H1 (cell line): ENCODE measurements around the gene VASP. TPM values are rescaled to one million over a fixed set of nuclear protein-coding genes. Genes with fewer than 3 reads are reported as not detected.
A peak's percentile ranks its signal among the peaks of the same experiment; 100 is the strongest.

Experiments
- CTCF ChIA-PET: fragments of 300-600 bp; sonication (Branson Sonifier 250); formaldehyde crosslinking; loops from one replicate; lab custom pipeline; 2021; ENCODE audit not compliant: partially characterized antibody; lab: Charles Lee
- POLR2A ChIA-PET: fragments of 300-600 bp; sonication (Branson Sonifier 250); formaldehyde crosslinking; loops from one replicate; lab custom pipeline; 2021; ENCODE audit warnings: inconsistent platforms; ENCODE audit not compliant: partially characterized antibody; lab: Charles Lee
- DNase-seq, 2 experiments: peaks; one replicate each; pipeline versions ENCODE4 v3.0.0 to v3.0.0-alpha.2; 2010 to 2022; ENCODE audit warnings: low spot score in 2 of 2, low read depth in 1 of 2, mixed read lengths in 1 of 2
- FAIRE-seq: peaks from 2 replicates; lab custom pipeline; 2011; peaks lifted over from hg19 to GRCh38; lab: Jason Lieb, UNC
- H2AFZ ChIP-seq: 2 replicates; pipeline ENCODE4 v1.8.1; 2012; ENCODE audit warnings: low read length, inconsistent platforms
- H2AK5ac ChIP-seq: 2 replicates; pipeline ENCODE4 v1.6.1; 2013; ENCODE audit warnings: low read depth, low read length
- H2BK120ac ChIP-seq: replicated peaks from 2 replicates; pipeline ENCODE3; 2013; ENCODE audit warnings: low read depth, low read length, inconsistent platforms
- H2BK12ac ChIP-seq: 2 replicates; pipeline ENCODE4 v1.6.1; 2013; ENCODE audit warnings: low read depth, low read length
- H2BK15ac ChIP-seq: 2 replicates; pipeline ENCODE4 v1.6.1; 2013; ENCODE audit warnings: low read length
- H2BK20ac ChIP-seq: 2 replicates; pipeline ENCODE4 v1.6.1; 2013; ENCODE audit warnings: low read length
- H2BK5ac ChIP-seq: 2 replicates; pipeline ENCODE4 v1.6.1; 2013; ENCODE audit warnings: low read depth, low read length
- H3K14ac ChIP-seq: 2 replicates; pipeline ENCODE4 v1.6.1; 2013; ENCODE audit warnings: inconsistent platforms; ENCODE audit not compliant: insufficient read length
- H3K18ac ChIP-seq: 2 replicates; pipeline ENCODE4 v1.6.1; 2013; ENCODE audit warnings: low read length; ENCODE audit errors: extremely low read depth
- H3K23ac ChIP-seq: 2 replicates; pipeline ENCODE4 v1.6.1; 2013; ENCODE audit warnings: inconsistent platforms; ENCODE audit not compliant: insufficient read length
- H3K23me2 ChIP-seq: 2 replicates; pipeline ENCODE4 v1.6.1; 2013; ENCODE audit warnings: low read depth, low read length
- H3K27ac ChIP-seq: 2 replicates; pipeline ENCODE4 v1.6.1; 2011; ENCODE audit warnings: low read depth, low read length, inconsistent platforms
- H3K27me3 ChIP-seq, 4 experiments: replicated peaks in 1 of 4; 1 replicate in 1 of 4; 2 replicates in 3 of 4; pipeline versions ENCODE4 v1.6.1 to v1.8.1; 2011 to 2013; ENCODE audit warnings: low read length in 3 of 4, mild to moderate bottlenecking in 3 of 4, inconsistent platforms in 2 of 4, mixed read lengths in 2 of 4, moderate library complexity in 1 of 4; ENCODE audit not compliant: control insufficient read depth in 3 of 4, insufficient read depth in 3 of 4; ENCODE audit errors: extremely low read depth in 1 of 4
- H3K36me3 ChIP-seq, 4 experiments: 2 replicates each; pipeline versions ENCODE4 v1.6.1 to v1.8.1; 2011 to 2013; ENCODE audit warnings: mild to moderate bottlenecking in 4 of 4, low read length in 3 of 4, moderate library complexity in 2 of 4, control low read depth in 1 of 4, inconsistent platforms in 1 of 4; ENCODE audit not compliant: insufficient read depth in 4 of 4, control insufficient read depth in 2 of 4
- H3K4ac ChIP-seq: replicated peaks from 2 replicates; pipeline ENCODE3; 2013; ENCODE audit warnings: low read length, low read depth, mixed read lengths, inconsistent platforms; ENCODE audit not compliant: insufficient read length
- H3K4me1 ChIP-seq, 4 experiments: replicated peaks in 1 of 4; 1 replicate in 1 of 4; 2 replicates in 3 of 4; pipeline versions ENCODE4 v1.6.1 to v1.8.1; 2011 to 2013; ENCODE audit warnings: low read length in 3 of 4, inconsistent platforms in 2 of 4, mixed read lengths in 1 of 4; ENCODE audit not compliant: insufficient read depth in 4 of 4, control insufficient read depth in 3 of 4
- H3K4me2 ChIP-seq, 2 experiments: 2 replicates each; pipeline versions ENCODE4 v1.6.1 to v1.8.1; 2011 to 2013; ENCODE audit warnings: low read depth in 2 of 2, low read length in 2 of 2, control low read depth in 1 of 2, inconsistent platforms in 1 of 2, mild to moderate bottlenecking in 1 of 2; ENCODE audit not compliant: insufficient read depth in 1 of 2
- H3K4me3 ChIP-seq, 4 experiments: fragments of 200-600, 300-600 bp in 1 of 4; sonication (generic), shearing (Covaris generic), sonication (Bioruptor Twin) in 1 of 4; 2 replicates each; pipeline versions ENCODE4 v1.5.1 to v1.8.1; 2011 to 2016; ENCODE audit warnings: low read length in 4 of 4, low read depth in 3 of 4, control low read depth in 2 of 4, inconsistent platforms in 2 of 4, mild to moderate bottlenecking in 2 of 4, mixed read lengths in 1 of 4, moderate library complexity in 1 of 4; ENCODE audit not compliant: insufficient read depth in 2 of 4; ENCODE audit errors: extremely low read depth in 1 of 4
- H3K56ac ChIP-seq: replicated peaks from 2 replicates; pipeline ENCODE3; 2013; ENCODE audit warnings: low read depth, mild to moderate bottlenecking, mixed read lengths, low read length, inconsistent platforms; ENCODE audit not compliant: insufficient read length
- H3K79me1 ChIP-seq: 2 replicates; pipeline ENCODE4 v1.6.1; 2013; ENCODE audit warnings: low read depth, low read length, control low read depth
- H3K79me2 ChIP-seq, 2 experiments: 2 replicates each; pipeline versions ENCODE4 v1.6.1 to v1.8.1; 2012 to 2013; ENCODE audit warnings: low read length in 2 of 2, mild to moderate bottlenecking in 2 of 2, inconsistent platforms in 1 of 2; ENCODE audit not compliant: insufficient read depth in 2 of 2, control insufficient read depth in 1 of 2
- H3K9ac ChIP-seq, 4 experiments: replicated peaks in 1 of 4; 1 replicate in 1 of 4; 2 replicates in 3 of 4; pipeline versions ENCODE4 v1.6.1 to v1.8.1; 2011 to 2013; ENCODE audit warnings: low read depth in 3 of 4, low read length in 3 of 4, control low read depth in 2 of 4, mild to moderate bottlenecking in 2 of 4, moderate library complexity in 2 of 4, inconsistent platforms in 1 of 4; ENCODE audit errors: extremely low read depth in 1 of 4
- H3K9me3 ChIP-seq, 2 experiments: 2 replicates each; pipeline versions ENCODE4 v1.6.1 to v1.8.1; 2012 to 2013; ENCODE audit warnings: mild to moderate bottlenecking in 2 of 2, moderate library complexity in 2 of 2, control low read depth in 1 of 2, inconsistent platforms in 1 of 2, low read depth in 1 of 2, low read length in 1 of 2, mixed read lengths in 1 of 2; ENCODE audit not compliant: insufficient read depth in 2 of 2
- H4K20me1 ChIP-seq, 2 experiments: replicated peaks in 1 of 2; 2 replicates each; pipeline versions ENCODE3 to v1.8.1; 2011 to 2013; ENCODE audit warnings: inconsistent platforms in 2 of 2, low read length in 2 of 2, mild to moderate bottlenecking in 1 of 2; ENCODE audit not compliant: insufficient read depth in 2 of 2, control insufficient read depth in 1 of 2
- H4K5ac ChIP-seq: 2 replicates; pipeline ENCODE4 v1.6.1; 2013; ENCODE audit warnings: low read length, low read depth, mixed read lengths, inconsistent platforms; ENCODE audit not compliant: insufficient read length
- H4K8ac ChIP-seq: 2 replicates; pipeline ENCODE4 v1.8.0; 2013; ENCODE audit warnings: mild to moderate bottlenecking, moderate library complexity, low read length, inconsistent platforms; ENCODE audit not compliant: insufficient read depth; ENCODE audit errors: extremely low read depth
- H4K91ac ChIP-seq: replicated peaks from 2 replicates; pipeline ENCODE3; 2013; ENCODE audit warnings: low read length, mixed read lengths, inconsistent platforms; ENCODE audit not compliant: insufficient read length
- CBX8 ChIP-seq: fragments of 300-800, 300-1000 bp; sonication (generic); IDR thresholded peaks from 2 replicates; pipeline ENCODE4 v1.7.1; 2016; ENCODE audit warnings: low read depth, low read length, borderline replicate concordance
- CHD1 ChIP-seq: IDR thresholded peaks from 2 replicates; pipeline ENCODE4 v1.6.1; 2012; ENCODE audit warnings: low read depth, low read length, improper control_type of control experiment
- CREB1 ChIP-seq: IDR thresholded peaks from 2 replicates; pipeline ENCODE4 v1.6.1; 2012; ENCODE audit warnings: inconsistent platforms
- EGR1 ChIP-seq: IDR thresholded peaks from 2 replicates; pipeline ENCODE4 v1.6.1; 2011; ENCODE audit warnings: low read depth, low read length, borderline replicate concordance
- HDAC2 ChIP-seq, 2 experiments: fragments of 300-600 bp in 1 of 2; sonication (generic) in 1 of 2; IDR thresholded peaks; 2 replicates each; pipeline ENCODE4 v1.6.1; 2011 to 2012; ENCODE audit warnings: low read depth in 2 of 2, low read length in 2 of 2, mild to moderate bottlenecking in 2 of 2, moderate library complexity in 2 of 2, borderline replicate concordance in 1 of 2, inconsistent platforms in 1 of 2
- KDM4A ChIP-seq: IDR thresholded peaks from one replicate; pipeline ENCODE4 v1.7.1; 2012; ENCODE audit warnings: low read depth, mild to moderate bottlenecking, moderate library complexity, low read length, inconsistent platforms; ENCODE audit not compliant: severe bottlenecking
- PHF8 ChIP-seq: fragments of 200-600 bp; sonication (generic); conservative IDR thresholded peaks from 2 replicates; pipeline ENCODE4 v1.7.1; 2012; ENCODE audit warnings: low read depth, mild to moderate bottlenecking, inconsistent platforms, low read length, moderate library complexity
- RBBP5 ChIP-seq: IDR thresholded peaks from 2 replicates; pipeline ENCODE4 v1.7.1; 2012; ENCODE audit warnings: low read depth, mild to moderate bottlenecking, inconsistent platforms, low read length, moderate library complexity, borderline replicate concordance
- SIN3A ChIP-seq, 2 experiments: IDR thresholded peaks in 1 of 2; conservative IDR thresholded peaks in 1 of 2; 2 replicates each; pipeline ENCODE4 v1.6.1; 2011 to 2012; ENCODE audit warnings: low read length in 2 of 2, improper control_type of control experiment in 1 of 2, low read depth in 1 of 2, mild to moderate bottlenecking in 1 of 2
- TAF1 ChIP-seq: IDR thresholded peaks from 2 replicates; pipeline ENCODE4 v1.6.1; 2011; ENCODE audit warnings: mild to moderate bottlenecking, low read depth, low read length
- TEAD4 ChIP-seq: IDR thresholded peaks from 2 replicates; pipeline ENCODE4 v1.6.1; 2012; ENCODE audit warnings: low read depth, low read length, inconsistent platforms, mixed read lengths
- WGBS, 2 experiments: shearing (Covaris generic) in 1 of 2; methylation state at CpG; one replicate each; pipeline versions ENCODE4 v1.1.6 to v1.1.7; 2013 to 2015; ENCODE audit warnings: low lambda C conversion rate in 2 of 2, mixed read lengths in 2 of 2, inconsistent platforms in 1 of 2, low coverage in 1 of 2, missing lambda C conversion rate in 1 of 2; ENCODE audit not compliant: insufficient replicate concordance in 2 of 2, insufficient coverage in 1 of 2, insufficient read length in 1 of 2; ENCODE audit errors: extremely low coverage in 1 of 2, missing lambda C conversion rate in 1 of 2; 5-methylcytosine and 5-hydroxymethylcytosine counted together
- polyA plus RNA-seq, 7 experiments: library from polyadenylated mRNA; depleted of rRNA in 3 of 7; stranded (reverse) in 5 of 7; unstranded in 2 of 7; fragments of >200 nt in 5 of 7; fragments of 200-250 nt in 2 of 7; gene quantifications; 1 replicate in 5 of 7; 2 replicates in 1 of 7; 4 replicates in 1 of 7; pipeline versions ENCODE4 v1.2.1 to v1.2.3, GENCODE V29; 2011 to 2013; ENCODE audit warnings: missing spikeins in 2 of 7, mixed read lengths in 2 of 7
- total RNA-seq: library from RNA; stranded (reverse); fragmentation: NEBNext Ultra II Directional; extraction: Animal tissue kit (Norgen Biotek cat#: 25700); gene quantifications from 2 replicates; pipeline ENCODE4 v1.2.1, GENCODE V29; 2021

The VASP gene
- total and polyA plus RNA-seq, 2 of the 8 experiments (the other 6 are each of a cell fraction or from before 2014, with no cell fraction given): 89.7 to 135 TPM

- Histone ChIP-seq H4K5ac (no peak overlapping the region), H2BK12ac (no peak overlapping the region), H3K79me2 (no peaks in the 10 kb centered on the region), H2BK5ac (no peak overlapping the region), H2BK15ac (no peak overlapping the region), H4K8ac (no peak overlapping the region; the same call in 1 of the 2 replicates), H3K4ac (no peak overlapping the region), H3K9ac (no peak overlapping the region), H3K9me3 (no peaks in the 10 kb centered on the region), H2BK120ac (no peak overlapping the region), H3K36me3 (peaks cover 0 to 2% (median 0%) of the 10 kb centered on the region in 4 experiments; a peak in 1 of 8 replicates), H3K4me1 (peaks cover 5 to 17% (median 15%) of the 10 kb centered on the region in 4 experiments; a peak in 6 of 7 replicates), H3K23me2 (peaks cover 19% of the 10 kb centered on the region; the same call in 1 of the 2 replicates), H3K27ac (no peak overlapping the region), H4K20me1 (peaks cover 0 to 8% of the 10 kb centered on the region in 2 experiments), H3K18ac (no peak overlapping the region; the same call in none of the 2 replicates), H2AFZ (no peak overlapping the region), H3K27me3 (peaks cover 0 to 10% (median 4%) of the 10 kb centered on the region in 4 experiments; a peak in 3 of 7 replicates), H3K56ac (no peak overlapping the region), H3K23ac (no peak overlapping the region), H2AK5ac (no peak overlapping the region), H3K14ac (no peak overlapping the region), H2BK20ac (no peak overlapping the region), H3K4me2 (peak overlapping the region; percentile 76 to 87), H3K4me3 (peak overlapping the region; percentile 53 to 83 (median 70)), H4K91ac (no peak overlapping the region), H3K79me1 (no peaks in the 10 kb centered on the region)
- ChIA-PET POLR2A (interaction anchor here (0.7 to 4.6 kb wide), 7 partner anchors 8 to 221 kb away, joined by 3 to 25 read pairs (median 3); partner anchors contain the start of genes FOSB and VASP), CTCF (interaction anchor here (0.9 to 3.0 kb wide), 7 partner anchors 11 to 145 kb away, joined by 3 to 37 read pairs (median 7); partner anchors contain the start of gene FOSB)
- FAIRE-seq (no peak), DNase-seq (peak in 1 of 2 experiments; percentile 91)
- 1% methylated on average over 25 of the region's 54 CpGs; no CpG with 5 or more reads in 1 of the 2 experiments for WGBS, 2 experiments
- 0 out of 2 replicates have a peak, but pooled peaks have one; percentile 46 for TF ChIP-seq RBBP5
- TF ChIP-seq KDM4A: peak; percentile 72
- no peak for TF ChIP-seq TEAD4
- TF ChIP-seq TAF1: peak; percentile 10; the same call in 1 of the 2 replicates
- TF ChIP-seq CREB1: peak; percentile 81
- no peak for TF ChIP-seq EGR1
- peak; percentile 97 to 98 for TF ChIP-seq SIN3A (conservative IDR thresholded peaks at IDR 0.05 in 1 of 2, IDR thresholded peaks at IDR 0.05 in 1 of 2; ENCODE audit: low read depth in 1 of 2, low read length in 2 of 2)
- no peak for TF ChIP-seq CHD1
- TF ChIP-seq PHF8: peak; percentile 36; the same call in 1 of the 2 replicates
- no peak for TF ChIP-seq CBX8
- TF ChIP-seq HDAC2 (IDR thresholded peaks at IDR 0.05; ENCODE audit: borderline replicate concordance in 1 of 2, low read depth in 2 of 2, low read length in 2 of 2): peak in 1 of 2 experiments; percentile 97; a peak in 2 of 4 replicates
Measured at GRCh38 chr19:45496349-45496953, 10.8 kb upstream of the VASP start.
